Measurements from ENCODE around the gene SDR42E2.

- TF ChIP-seq RAD21 (IDR thresholded peaks at IDR 0.05; ENCODE audit: low read length) (no peak), YY1 (IDR thresholded peaks at IDR 0.05; ENCODE audit: low read depth) (no peak)
Measured at GRCh38 chr16:22122239-22122638, 40.1 kb upstream of the SDR42E2 start.

Measured in SK-N-SH (cell line).